ENCODE results near the gene PRMT1. TPM values are rescaled to one million over a fixed set of nuclear protein-coding genes. Genes with fewer than 3 reads are reported as not detected.

The PRMT1 gene
- total and polyA plus RNA-seq, 9 of the 15 experiments (the other 6 are each of a cell fraction or from before 2014, with no cell fraction given): 13.3 to 464 (median 326) TPM

GRCh38 chr19:49677901-49678674 lies 1.0 kb downstream of the PRMT1 start:
- peak; percentile 68 to 88 (median 72) for DNase-seq (ENCODE audit: extremely low read depth in 1 of 4, low spot score in 3 of 4)
- ChIA-PET POLR2A (interaction anchor here (0.5 to 2.7 kb wide), 8 partner anchors 18 to 336 kb away, joined by 3 to 23 read pairs (median 3); partner anchors contain the start of genes AP2A1 and SCAF1), CTCF (ENCODE audit: low intra/inter-chr PET ratio) (interaction anchor here (0.6 to 1.7 kb wide), 3 partner anchors 108 to 204 kb away, joined by 3 to 5 read pairs (median 4); partner anchors contain the start of gene FLT3LG)
- ATAC-seq: peak; percentile 32
- Histone ChIP-seq H3K9me3 (replicated peaks; ENCODE audit: control insufficient read depth, insufficient read depth, low read depth, low read length) (no peaks in the 10 kb centered on the region; the same call in 1 of the 2 replicates), H3K4me1 (replicated peaks in 1 of 2; ENCODE audit: control insufficient read depth in 2 of 2, insufficient read depth in 2 of 2, low read length in 2 of 2) (peaks cover 27 to 44% of the 10 kb centered on the region in 2 experiments), H3K4me2 (ENCODE audit: insufficient read depth, low read length) (peak overlapping the region; percentile 91), H3K9ac (ENCODE audit: insufficient read depth in 1 of 2, low read depth in 2 of 2, low read length in 2 of 2) (peak overlapping the region; percentile 96 to 100), H3K4me3 (peak overlapping the region; percentile 85), H3K27me3 (ENCODE audit: control insufficient read depth in 2 of 2, insufficient read depth in 2 of 2, low read length in 2 of 2) (no peaks in the 10 kb centered on the region), H3K79me2 (ENCODE audit: control insufficient read depth, insufficient read depth, low read length) (peaks cover 50% of the 10 kb centered on the region), H3K9me1 (ENCODE audit: control insufficient read depth, insufficient read depth, low read length) (peaks cover 3% of the 10 kb centered on the region), H3K27ac (ENCODE audit: extremely low read depth, low read depth, low read length) (peak overlapping the region; percentile 97), H2AFZ (ENCODE audit: low read depth, low read length) (peak overlapping the region; percentile 49; the same call in 1 of the 2 replicates), H3K36me3 (ENCODE audit: control insufficient read depth, insufficient read depth, low read length) (peaks cover 50% of the 10 kb centered on the region), H4K20me1 (replicated peaks; ENCODE audit: control insufficient read depth, insufficient read depth, low read length) (peaks cover 22% of the 10 kb centered on the region)
- intact Hi-C loops (cut with micrococcal nuclease) (loop anchor here (1.0 to 5.0 kb wide), 6 partner anchors 35 to 189 kb away; partner anchors contain the start of genes AP2A1, PNKP, PRR12 and SCAF1), in situ Hi-C loops (cut with MboI) (no loop called here)
- 2% methylated on average over 19 of the region's 21 CpGs for WGBS (ENCODE audit: insufficient coverage, low coverage, missing lambda C conversion rate)
- BruUV-seq (replicated peaks): TSS peak; percentile 49
- peak; percentile 83 for FAIRE-seq
- no peak for TF ChIP-seq KLF16 (IDR thresholded peaks at IDR 0.05)
- TF ChIP-seq ZNF717 (CRISPR knock-in tag; IDR thresholded peaks at IDR 0.05): no peak
- TF ChIP-seq RBM17 (IDR thresholded peaks at IDR 0.05; ENCODE audit: borderline replicate concordance, low read depth, low read length): no peak
- TF ChIP-seq PURB (CRISPR knock-in tag; IDR thresholded peaks at IDR 0.05; ENCODE audit: low read depth): no peak
- TF ChIP-seq ATF7 (IDR thresholded peaks at IDR 0.05): no peak
- no peak for TF ChIP-seq PRMT5 (CRISPR knock-in tag; IDR thresholded peaks at IDR 0.05)
- TF ChIP-seq SMARCA4 (IDR thresholded peaks at IDR 0.05): no peak
- TF ChIP-seq ZEB2 (IDR thresholded peaks at IDR 0.05): no peak
- TF ChIP-seq E2F4 (CRISPR knock-in tag; IDR thresholded peaks at IDR 0.05; ENCODE audit: low read depth): no peak
- no peak for TF ChIP-seq TAF9B (IDR thresholded peaks at IDR 0.05; ENCODE audit: partially characterized antibody)
- no peak for TF ChIP-seq ELF2 (CRISPR knock-in tag; IDR thresholded peaks at IDR 0.05)
- no peak for TF ChIP-seq PCBP1 (IDR thresholded peaks at IDR 0.05; ENCODE audit: low read depth, low read length, poor library complexity, severe bottlenecking)
- TF ChIP-seq SIN3B (IDR thresholded peaks at IDR 0.05; ENCODE audit: low read depth): 0 out of 2 replicates have a peak, but pooled peaks have one; percentile 19
- TF ChIP-seq TRIM24 (IDR thresholded peaks at IDR 0.05): no peak
- no peak for TF ChIP-seq HNRNPUL1 (IDR thresholded peaks at IDR 0.05; ENCODE audit: low read length)
- TF ChIP-seq NCOA6 (IDR thresholded peaks at IDR 0.05): no peak
- TF ChIP-seq ESRRB (CRISPR knock-in tag; IDR thresholded peaks at IDR 0.05; ENCODE audit: borderline replicate concordance): no peak
- no peak for TF ChIP-seq BCLAF1 (IDR thresholded peaks at IDR 0.05; ENCODE audit: borderline replicate concordance in 1 of 2, control insufficient read depth in 1 of 2, low read depth in 2 of 2, low read length in 1 of 2)
- TF ChIP-seq GABPB2 (CRISPR knock-in tag; conservative IDR thresholded peaks at IDR 0.05): no peak
- TF ChIP-seq RB1 (IDR thresholded peaks at IDR 0.05; ENCODE audit: low read depth): 0 out of 2 replicates have a peak, but pooled peaks have one; percentile 12
